ES-I3 (cell line): ENCODE measurements around the gene PDE5A.

Experiments
- H3K36me3 ChIP-seq: 2 replicates; pipeline ENCODE4 v1.6.1; 2013; ENCODE audit warnings: mild to moderate bottlenecking, low read length, control low read depth, moderate library complexity; ENCODE audit not compliant: insufficient read depth
- H3K4me1 ChIP-seq: 2 replicates; pipeline ENCODE4 v1.6.1; 2013; ENCODE audit warnings: mild to moderate bottlenecking, control low read depth, low read length; ENCODE audit not compliant: insufficient read depth
- H3K9ac ChIP-seq: 2 replicates; pipeline ENCODE4 v1.6.1; 2013; ENCODE audit warnings: low read depth, mild to moderate bottlenecking, low read length, moderate library complexity
- H3K9me3 ChIP-seq: 2 replicates; pipeline ENCODE4 v1.6.1; 2013; ENCODE audit warnings: mild to moderate bottlenecking, low read length, moderate library complexity; ENCODE audit not compliant: control insufficient read depth, insufficient read depth

Gene PDE5A

GRCh38 chr4:119536572-119537528 is 91.8 kb downstream of the PDE5A start:
- H3K4me1 ChIP-seq, result peaks cover 5% of the 10 kb centered on the region; the same call in 1 of the 2 replicates
- H3K9ac ChIP-seq, result no peak overlapping the region
- no peaks in the 10 kb centered on the region; the same call in 1 of the 2 replicates for H3K36me3 ChIP-seq
- peaks cover 3% of the 10 kb centered on the region; the same call in 1 of the 2 replicates for H3K9me3 ChIP-seq

DNA sequence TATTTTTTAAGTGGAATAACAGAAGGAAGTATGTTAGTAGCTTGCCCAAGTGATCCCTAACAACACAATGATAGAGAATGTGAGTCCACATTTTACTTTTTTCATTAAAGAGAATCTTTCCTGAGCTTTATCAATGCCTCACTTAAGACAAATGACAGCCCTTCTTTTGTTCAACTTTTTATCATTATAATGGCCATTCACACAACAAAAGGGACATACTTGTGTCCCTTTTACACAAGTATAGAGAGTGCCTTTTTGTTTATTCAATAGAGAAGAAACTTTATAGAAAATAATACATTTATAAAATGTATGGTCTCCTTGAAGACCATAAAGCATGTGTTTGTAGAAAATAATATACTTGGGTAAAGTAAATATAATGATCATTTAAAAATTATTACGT is 96.3 kb downstream of the PDE5A start:
- Histone ChIP-seq H3K9me3 (peaks cover 3% of the 10 kb centered on the region; the same call in 1 of the 2 replicates), H3K4me1 (peaks cover 5% of the 10 kb centered on the region; the same call in 1 of the 2 replicates), H3K36me3 (no peaks in the 10 kb centered on the region), H3K9ac (no peak overlapping the region)

DNA sequence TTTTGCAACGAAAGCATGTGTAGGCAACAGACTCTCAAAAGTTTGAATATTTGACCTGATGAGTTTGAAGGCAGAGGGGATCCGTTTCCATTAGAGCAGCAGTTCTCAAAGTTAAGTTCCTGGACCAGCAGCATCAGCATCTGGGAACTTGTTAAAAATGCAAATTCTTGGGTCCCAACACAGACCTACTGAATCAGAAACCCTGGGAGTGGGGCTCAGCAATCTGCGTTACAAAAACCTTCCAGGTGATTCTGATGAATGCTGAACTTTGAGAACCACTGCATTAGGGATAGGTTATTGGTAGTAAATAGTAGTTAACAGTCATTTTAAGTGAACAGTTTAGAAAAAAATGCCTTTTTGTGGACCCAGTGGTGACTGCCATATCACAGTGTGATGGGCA is 98.8 kb downstream of the PDE5A start:
- no peaks in the 10 kb centered on the region for H3K36me3 ChIP-seq
- no peak overlapping the region for H3K9ac ChIP-seq
- H3K4me1 ChIP-seq, result peaks cover 5% of the 10 kb centered on the region; the same call in 1 of the 2 replicates
- peaks cover 7% of the 10 kb centered on the region; the same call in 1 of the 2 replicates for H3K9me3 ChIP-seq

GRCh38 chr4:119526786-119527550 is 101.6 kb downstream of the PDE5A start:
- H3K9me3 ChIP-seq, result peaks cover 3% of the 10 kb centered on the region; the same call in 1 of the 2 replicates
- no peak overlapping the region for H3K9ac ChIP-seq
- peaks cover 3% of the 10 kb centered on the region; the same call in 1 of the 2 replicates for H3K36me3 ChIP-seq
- peaks cover 1% of the 10 kb centered on the region; the same call in 1 of the 2 replicates for H3K4me1 ChIP-seq

GRCh38 chr4:119525771-119526712 is 102.6 kb downstream of the PDE5A start:
- Histone ChIP-seq H3K9me3 (peaks cover 3% of the 10 kb centered on the region; the same call in 1 of the 2 replicates), H3K36me3 (peaks cover 3% of the 10 kb centered on the region; the same call in 1 of the 2 replicates), H3K9ac (no peak overlapping the region), H3K4me1 (no peaks in the 10 kb centered on the region; the same call in 1 of the 2 replicates)

DNA sequence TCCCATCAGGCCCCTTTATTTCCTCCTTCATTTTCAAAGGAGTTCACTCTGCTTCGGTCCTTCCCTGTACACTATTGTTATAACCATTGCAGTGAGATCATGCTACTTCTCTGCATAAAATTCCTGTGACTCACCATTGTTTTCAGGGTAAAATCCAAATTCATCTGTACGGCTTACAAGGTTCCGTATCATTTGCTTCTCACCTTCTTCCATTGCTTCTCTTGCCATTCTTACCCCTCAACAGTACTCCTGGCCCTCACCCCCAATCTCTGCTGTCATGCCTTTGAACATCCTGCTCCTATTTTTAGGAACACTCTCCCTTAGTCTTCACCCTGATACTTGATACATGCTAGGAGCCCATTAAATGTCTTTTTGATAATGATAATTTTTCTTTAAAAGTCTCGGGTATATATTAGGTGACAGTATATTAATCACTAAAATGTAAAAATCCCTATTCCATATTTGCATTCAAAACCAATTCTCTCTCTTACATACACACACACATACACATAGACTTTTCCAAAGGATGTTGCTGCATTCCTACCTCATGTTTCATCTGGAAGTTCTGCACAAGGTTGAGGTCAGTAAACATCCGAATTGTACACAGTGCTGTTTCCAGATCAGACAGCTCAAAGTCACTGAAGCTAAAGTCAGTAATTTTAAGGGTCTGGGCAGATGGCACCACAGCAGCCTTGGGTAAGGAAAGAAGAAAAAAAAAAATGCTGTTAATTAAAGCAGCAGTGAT is 103.4 kb downstream of the PDE5A start:
- Histone ChIP-seq H3K9ac (no peak overlapping the region), H3K4me1 (no peaks in the 10 kb centered on the region; the same call in 1 of the 2 replicates), H3K36me3 (peaks cover 3% of the 10 kb centered on the region; the same call in 1 of the 2 replicates), H3K9me3 (peaks cover 3% of the 10 kb centered on the region; the same call in 1 of the 2 replicates)

DNA sequence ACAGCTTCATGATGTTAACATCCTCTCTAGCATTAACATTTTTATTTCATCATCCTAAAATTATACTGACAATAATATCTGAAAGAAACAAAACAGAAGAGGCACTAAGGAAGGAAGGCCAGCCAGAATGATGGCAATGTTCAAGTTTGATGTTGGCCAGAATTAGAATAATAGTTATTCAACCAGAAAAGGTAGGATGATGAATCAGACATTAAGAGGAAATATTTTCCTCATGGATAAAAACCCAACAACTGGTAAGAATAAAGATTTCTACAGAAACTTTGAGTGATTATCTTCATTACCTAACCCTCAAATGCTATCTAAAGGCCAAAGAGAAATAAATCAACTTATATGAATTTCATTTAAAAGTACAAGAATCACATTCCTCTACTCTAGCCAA is 105.2 kb downstream of the PDE5A start:
- H3K36me3 ChIP-seq, result peaks cover 3% of the 10 kb centered on the region; the same call in 1 of the 2 replicates
- H3K9ac ChIP-seq, result no peak overlapping the region
- peaks cover 3% of the 10 kb centered on the region; the same call in 1 of the 2 replicates for H3K9me3 ChIP-seq
- no peaks in the 10 kb centered on the region for H3K4me1 ChIP-seq

DNA sequence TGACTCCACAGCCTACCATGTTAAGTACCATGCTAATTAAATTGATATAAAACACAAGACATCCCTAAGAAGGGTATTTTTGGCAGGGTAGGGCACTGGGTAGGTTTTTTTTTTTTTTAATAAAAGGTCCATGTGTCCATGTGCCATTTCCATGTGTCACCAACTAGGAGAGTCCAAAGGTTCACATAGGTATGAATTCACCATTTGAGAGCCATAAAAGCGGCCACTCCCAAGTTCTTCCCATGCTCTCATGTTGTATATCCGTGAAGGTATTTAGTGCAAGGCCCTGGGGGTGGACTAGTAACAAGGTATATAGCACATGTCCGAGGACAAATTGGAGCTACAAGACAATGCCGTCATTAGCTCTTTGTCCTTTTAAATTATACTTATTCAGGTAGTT is 107.3 kb downstream of the PDE5A start:
- no peaks in the 10 kb centered on the region for H3K4me1 ChIP-seq
- no peaks in the 10 kb centered on the region for H3K9me3 ChIP-seq
- no peak overlapping the region for H3K9ac ChIP-seq
- peaks cover 3% of the 10 kb centered on the region; the same call in 1 of the 2 replicates for H3K36me3 ChIP-seq

DNA sequence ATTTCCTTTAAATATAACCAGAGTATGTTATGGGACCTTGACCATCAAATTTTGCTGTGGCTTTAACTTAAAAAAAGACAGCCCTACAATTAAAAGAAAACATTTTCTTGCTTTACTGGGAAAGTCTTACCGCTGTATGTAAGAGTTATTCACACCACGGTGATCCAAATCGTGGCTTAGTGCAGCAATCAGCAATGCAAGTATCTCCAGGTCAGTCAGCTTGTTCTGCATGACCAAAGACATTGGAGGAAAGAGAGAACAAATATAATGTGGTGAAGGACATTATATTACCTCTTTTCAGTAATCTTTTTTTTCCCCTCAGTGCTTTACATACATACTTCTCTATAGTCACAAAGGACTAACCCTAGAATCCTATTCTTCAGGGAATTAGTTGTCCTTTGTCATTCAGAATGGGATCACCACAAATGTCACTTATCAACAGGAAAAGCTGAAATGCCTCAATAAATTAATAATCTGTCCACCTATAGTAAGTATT is 109.6 kb downstream of the PDE5A start:
- no peak overlapping the region for H3K9ac ChIP-seq
- H3K36me3 ChIP-seq, result peaks cover 6% of the 10 kb centered on the region; the same call in 1 of the 2 replicates
- no peaks in the 10 kb centered on the region for H3K4me1 ChIP-seq
- H3K9me3 ChIP-seq, result no peaks in the 10 kb centered on the region

DNA sequence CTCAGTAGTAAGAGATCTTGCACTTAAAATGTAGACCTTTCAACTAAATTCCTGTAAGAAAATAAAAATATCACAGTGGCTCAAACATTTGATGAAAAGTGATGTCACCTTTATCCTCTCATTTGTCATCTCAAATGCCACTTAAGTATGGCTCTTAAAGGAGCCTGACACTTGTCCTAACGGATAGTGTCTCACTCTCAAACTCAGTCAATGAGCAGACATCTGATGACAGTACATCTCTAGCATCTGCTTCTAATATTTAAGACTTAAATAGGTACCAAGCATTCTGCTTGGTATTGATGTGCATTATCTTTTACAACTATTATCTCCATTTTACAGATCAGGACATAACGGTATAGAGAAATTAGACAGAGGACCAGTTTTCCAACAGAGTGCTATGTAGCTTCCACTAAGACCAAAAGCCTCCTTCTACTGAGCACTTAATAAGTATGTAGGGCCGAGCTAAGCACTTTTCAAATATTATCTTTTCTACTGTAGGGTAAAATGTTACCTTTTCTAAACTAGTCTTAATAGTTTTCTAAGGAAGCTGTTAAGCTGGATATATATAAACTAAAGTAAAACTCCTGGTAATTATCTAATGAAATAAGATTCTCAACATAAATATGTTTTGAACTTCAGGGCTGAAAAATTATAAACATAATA is 110.2 kb downstream of the PDE5A start:
- Histone ChIP-seq H3K4me1 (no peaks in the 10 kb centered on the region), H3K9me3 (no peaks in the 10 kb centered on the region), H3K36me3 (peaks cover 6% of the 10 kb centered on the region; the same call in 1 of the 2 replicates), H3K9ac (no peak overlapping the region)

DNA sequence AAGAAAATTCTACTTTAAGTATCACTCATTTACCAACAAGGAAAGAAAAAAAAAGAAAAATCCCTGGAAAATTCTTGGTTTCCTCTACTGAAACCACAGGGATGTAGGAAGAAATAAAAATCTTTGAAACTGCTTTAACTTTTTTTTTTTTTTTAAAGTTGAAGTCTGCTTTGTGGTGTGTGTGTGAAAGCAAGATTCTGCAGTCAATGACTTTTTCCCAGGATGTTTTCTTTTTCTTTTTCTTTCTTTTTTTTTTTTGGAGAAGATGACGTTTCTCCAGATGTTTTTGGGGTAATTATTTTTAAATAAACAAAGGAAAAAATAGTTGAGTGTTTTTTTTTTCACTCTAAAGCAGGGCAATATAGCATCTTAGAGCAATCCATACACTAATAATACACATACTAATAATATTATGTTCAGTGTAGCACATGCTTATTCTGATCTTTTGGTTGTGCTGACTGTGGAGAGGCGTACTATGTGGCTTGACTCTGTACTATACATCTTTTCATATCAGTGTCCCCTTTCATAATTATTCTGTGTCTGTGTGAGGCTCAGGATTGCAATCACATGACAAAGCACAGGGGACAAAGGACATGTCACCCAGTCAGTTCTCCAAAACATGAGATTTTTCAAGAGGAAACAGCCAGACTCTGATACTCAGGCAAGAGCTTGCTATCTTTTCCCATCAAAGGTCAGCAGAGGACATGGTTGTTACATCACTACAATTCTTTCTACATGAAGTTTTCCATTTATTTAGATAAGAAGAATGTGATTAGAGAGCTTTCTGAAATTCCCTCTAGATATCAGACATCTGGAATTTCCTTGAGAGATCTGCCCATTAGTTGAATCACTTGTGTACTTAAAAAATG is 111.0 kb downstream of the PDE5A start:
- Histone ChIP-seq H3K36me3 (peaks cover 7% of the 10 kb centered on the region), H3K4me1 (no peaks in the 10 kb centered on the region), H3K9me3 (no peaks in the 10 kb centered on the region), H3K9ac (no peak overlapping the region)

- Histone ChIP-seq H3K4me1 (no peaks in the 10 kb centered on the region), H3K36me3 (peaks cover 9% of the 10 kb centered on the region), H3K9me3 (no peaks in the 10 kb centered on the region), H3K9ac (no peak overlapping the region)
Measured at GRCh38 chr4:119512398-119512797, 116.2 kb downstream of the PDE5A start.
